H1 (cell line): Measurements from ENCODE around the gene RASA1. TPM values are rescaled to one million over a fixed set of nuclear protein-coding genes. Genes with fewer than 3 reads are reported as not detected.

Experiments
- BACH1 ChIP-seq: IDR thresholded peaks from 2 replicates; pipeline ENCODE4 v1.6.1; 2012; ENCODE audit warnings: low read length, improper control_type of control experiment
- CHD2 ChIP-seq: IDR thresholded peaks from 2 replicates; pipeline ENCODE4 v1.6.1; 2012; ENCODE audit warnings: low read length, improper control_type of control experiment
- JUN ChIP-seq: IDR thresholded peaks from 2 replicates; pipeline ENCODE4 v1.6.1; 2011; ENCODE audit warnings: low read depth, mild to moderate bottlenecking, improper control_type of control experiment, low read length
- JUND ChIP-seq: IDR thresholded peaks from 2 replicates; pipeline ENCODE4 v1.6.1; 2011; ENCODE audit warnings: mild to moderate bottlenecking, improper control_type of control experiment, low read length
- KDM4A ChIP-seq: IDR thresholded peaks from one replicate; pipeline ENCODE4 v1.7.1; 2012; ENCODE audit warnings: low read depth, mild to moderate bottlenecking, moderate library complexity, low read length, inconsistent platforms; ENCODE audit not compliant: severe bottlenecking
- RBBP5 ChIP-seq: IDR thresholded peaks from 2 replicates; pipeline ENCODE4 v1.7.1; 2012; ENCODE audit warnings: low read depth, mild to moderate bottlenecking, inconsistent platforms, low read length, moderate library complexity, borderline replicate concordance
- YY1 ChIP-seq: IDR thresholded peaks from 2 replicates; pipeline ENCODE4 v1.6.1; 2011; ENCODE audit warnings: low read depth, mild to moderate bottlenecking, low read length
- polyA plus RNA-seq, 7 experiments: library from polyadenylated mRNA; depleted of rRNA in 3 of 7; stranded (reverse) in 5 of 7; unstranded in 2 of 7; fragments of >200 nt in 5 of 7; fragments of 200-250 nt in 2 of 7; gene quantifications; 1 replicate in 5 of 7; 2 replicates in 1 of 7; 4 replicates in 1 of 7; pipeline versions ENCODE4 v1.2.1 to v1.2.3, GENCODE V29; 2011 to 2013; ENCODE audit warnings: missing spikeins in 2 of 7, mixed read lengths in 2 of 7
- total RNA-seq: library from RNA; stranded (reverse); fragmentation: NEBNext Ultra II Directional; extraction: Animal tissue kit (Norgen Biotek cat#: 25700); gene quantifications from 2 replicates; pipeline ENCODE4 v1.2.1, GENCODE V29; 2021
- TF ChIP-seq, protein P1 (sequence below): IDR thresholded peaks from 2 replicates; pipeline ENCODE4 v1.6.1; 2011; ENCODE audit warnings: low read depth, mild to moderate bottlenecking, low read length; ENCODE audit not compliant: insufficient read depth

RASA1 gene
- total and polyA plus RNA-seq, 2 of the 8 experiments (the other 6 are each of a cell fraction or from before 2014, with no cell fraction given), result 15.9 to 33.8 TPM

DNA sequence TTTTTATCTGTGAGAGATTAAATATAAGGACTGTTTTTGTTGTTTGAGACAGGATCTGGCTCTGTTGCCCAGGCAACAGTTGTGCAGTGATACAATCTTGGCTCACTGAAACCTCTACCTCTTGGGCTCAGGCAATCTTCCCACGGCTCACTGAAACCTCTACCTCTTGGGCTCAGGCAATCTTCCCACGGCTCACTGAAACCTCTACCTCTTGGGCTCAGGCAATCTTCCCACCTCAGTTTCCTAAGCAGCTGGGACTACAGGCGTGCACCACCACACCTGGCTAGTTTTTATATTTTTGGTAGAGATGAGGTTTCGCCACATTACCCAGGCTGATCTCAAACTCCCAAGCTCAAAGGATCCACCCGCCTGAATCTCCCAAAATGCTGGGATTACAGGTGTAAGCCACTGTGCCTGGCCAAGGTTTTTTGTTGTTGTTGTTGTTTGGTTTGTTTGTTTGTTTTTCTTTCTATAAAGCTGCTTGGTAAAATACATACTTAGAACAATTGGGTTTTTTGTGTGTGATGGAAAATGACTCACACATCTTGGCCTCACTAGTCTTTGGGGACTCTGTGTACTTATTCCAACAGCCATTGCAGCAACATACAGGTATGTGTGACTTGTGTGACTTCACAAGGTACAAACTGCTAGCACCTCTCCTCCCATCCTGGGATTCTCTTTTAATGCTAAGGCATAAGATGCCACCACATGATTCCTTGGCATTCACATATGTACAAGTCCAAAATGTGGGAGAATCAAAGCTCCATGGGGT, 36.5 kb upstream of the RASA1 start (continued):
- no peak for TF ChIP-seq JUN
- no peak for TF ChIP-seq YY1
- TF ChIP-seq, protein P1, sequence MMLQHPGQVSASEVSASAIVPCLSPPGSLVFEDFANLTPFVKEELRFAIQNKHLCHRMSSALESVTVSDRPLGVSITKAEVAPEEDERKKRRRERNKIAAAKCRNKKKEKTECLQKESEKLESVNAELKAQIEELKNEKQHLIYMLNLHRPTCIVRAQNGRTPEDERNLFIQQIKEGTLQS, result no peak
- no peak for TF ChIP-seq JUND
- no peak for TF ChIP-seq RBBP5
- TF ChIP-seq CHD2, result no peak
- TF ChIP-seq BACH1, result no peak
- TF ChIP-seq KDM4A, result no peak
